Liver (tissue), 9 donors: ENCODE measurements around the gene CPOX. TPM values are rescaled to one million over a fixed set of nuclear protein-coding genes. Genes with fewer than 3 reads are reported as not detected.

Experiments
- DNase-seq: peaks from one replicate; pipeline ENCODE4 v3.0.0-alpha.2; 2017; ENCODE audit warnings: low spot score
- H3K27ac ChIP-seq, 2 donors: one replicate each; pipeline ENCODE4 v1.7.0; 2013; ENCODE audit warnings: inconsistent platforms in 2 of 2, low read length in 2 of 2, control low read depth in 1 of 2, low read depth in 1 of 2, mild to moderate bottlenecking in 1 of 2
- H3K27me3 ChIP-seq, 4 donors: one replicate each; pipeline versions ENCODE4 v1.6.1 to v1.7.0; 2013; ENCODE audit warnings: low read length in 3 of 4, inconsistent platforms in 1 of 4, mild to moderate bottlenecking in 1 of 4, moderate library complexity in 1 of 4; ENCODE audit not compliant: control insufficient read depth in 4 of 4, insufficient read depth in 4 of 4
- H3K36me3 ChIP-seq, 4 donors: one replicate each; pipeline versions ENCODE4 v1.6.1 to v1.7.0; 2013; ENCODE audit warnings: low read length in 3 of 4, mild to moderate bottlenecking in 3 of 4, low read depth in 1 of 4, moderate library complexity in 1 of 4; ENCODE audit not compliant: control insufficient read depth in 4 of 4, insufficient read depth in 3 of 4
- H3K4me1 ChIP-seq, 4 donors: one replicate each; pipeline versions ENCODE4 v1.6.1 to v1.7.0; 2013; ENCODE audit warnings: low read length in 3 of 4, mild to moderate bottlenecking in 3 of 4, moderate library complexity in 1 of 4; ENCODE audit not compliant: control insufficient read depth in 4 of 4, insufficient read depth in 4 of 4
- H3K4me3 ChIP-seq, 3 donors: one replicate each; pipeline versions ENCODE4 v1.6.1 to v1.7.0; 2013; ENCODE audit warnings: low read length in 3 of 3, control low read depth in 1 of 3, low read depth in 1 of 3, mild to moderate bottlenecking in 1 of 3
- H3K9ac ChIP-seq, 2 donors: one replicate each; pipeline ENCODE4 v1.7.0; 2013; ENCODE audit warnings: low read length in 2 of 2, mild to moderate bottlenecking in 2 of 2, moderate library complexity in 2 of 2, control low read depth in 1 of 2, low read depth in 1 of 2
- H3K9me3 ChIP-seq, 4 donors: one replicate each; pipeline versions ENCODE4 v1.6.1 to v1.7.0; 2013; ENCODE audit warnings: low read length in 3 of 4; ENCODE audit not compliant: control insufficient read depth in 4 of 4
- ATF3 ChIP-seq: IDR thresholded peaks from 2 replicates; pipeline ENCODE4 v1.6.1; 2016; ENCODE audit warnings: antibody characterized with exemption
- CTCF ChIP-seq: fragments of 150-350 bp; IDR thresholded peaks from 2 replicates; pipeline ENCODE4 v1.5.1; 2017; ENCODE audit warnings: improper control_type of control experiment, low read depth, low read length; ENCODE audit not compliant: missing input control
- EGR1 ChIP-seq, 2 donors: IDR thresholded peaks; 2 replicates each; pipeline ENCODE4 v1.6.1; 2016 to 2018; ENCODE audit warnings: antibody characterized with exemption in 2 of 2, low read depth in 2 of 2
- FOXA1 ChIP-seq: IDR thresholded peaks from 2 replicates; pipeline ENCODE4 v1.6.1; 2016; ENCODE audit warnings: antibody characterized with exemption
- FOXA2 ChIP-seq: IDR thresholded peaks from 2 replicates; pipeline ENCODE4 v1.6.1; 2016; ENCODE audit warnings: antibody characterized with exemption
- GABPA ChIP-seq, 2 donors: IDR thresholded peaks in 1 of 2; conservative IDR thresholded peaks in 1 of 2; 2 replicates each; pipeline ENCODE4 v1.6.1; 2016; ENCODE audit warnings: antibody characterized with exemption in 2 of 2, mild to moderate bottlenecking in 1 of 2, moderate library complexity in 1 of 2
- HNF4A ChIP-seq, 2 donors: conservative IDR thresholded peaks; 2 replicates each; pipeline ENCODE4 v1.6.1; 2016; ENCODE audit warnings: antibody characterized with exemption in 2 of 2, mild to moderate bottlenecking in 2 of 2
- HNF4G ChIP-seq: IDR thresholded peaks from 2 replicates; pipeline ENCODE4 v1.6.1; 2016; ENCODE audit warnings: antibody characterized with exemption
- JUND ChIP-seq, 2 donors: IDR thresholded peaks; 2 replicates each; pipeline ENCODE4 v1.6.1; 2016; ENCODE audit warnings: antibody characterized with exemption in 2 of 2
- MAX ChIP-seq: IDR thresholded peaks from 2 replicates; pipeline ENCODE4 v1.6.1; 2016; ENCODE audit warnings: antibody characterized with exemption
- NR2F2 ChIP-seq: IDR thresholded peaks from 2 replicates; pipeline ENCODE4 v1.6.1; 2016; ENCODE audit warnings: antibody characterized with exemption
- RAD21 ChIP-seq, 2 donors: IDR thresholded peaks; 2 replicates each; pipeline ENCODE4 v1.6.1; 2016; ENCODE audit warnings: antibody characterized with exemption in 2 of 2, mild to moderate bottlenecking in 2 of 2
- REST ChIP-seq: IDR thresholded peaks from 2 replicates; pipeline ENCODE4 v1.6.1; 2016; ENCODE audit warnings: antibody characterized with exemption, mild to moderate bottlenecking
- RXRA ChIP-seq, 2 donors: IDR thresholded peaks; 2 replicates each; pipeline ENCODE4 v1.6.1; 2017 to 2018; ENCODE audit warnings: antibody characterized with exemption in 2 of 2, mild to moderate bottlenecking in 1 of 2
- SP1 ChIP-seq: IDR thresholded peaks from 2 replicates; pipeline ENCODE4 v1.6.1; 2018; ENCODE audit warnings: antibody characterized with exemption, mild to moderate bottlenecking
- TAF1 ChIP-seq: conservative IDR thresholded peaks from 2 replicates; pipeline ENCODE4 v1.6.1; 2016; ENCODE audit warnings: antibody characterized with exemption, mild to moderate bottlenecking
- YY1 ChIP-seq: IDR thresholded peaks from 2 replicates; pipeline ENCODE4 v1.6.1; 2016; ENCODE audit warnings: antibody characterized with exemption, mild to moderate bottlenecking
- ZBTB33 ChIP-seq: IDR thresholded peaks from 2 replicates; pipeline ENCODE4 v1.6.1; 2016; ENCODE audit warnings: antibody characterized with exemption
- WGBS: extraction: QIAGEN DNeasy Blood & Tissue Kit; methylation state at CpG from one replicate; pipeline ENCODE4 v1.1.7; 2013; 5-methylcytosine and 5-hydroxymethylcytosine counted together
- polyA plus RNA-seq, 2 donors: library from polyadenylated mRNA; stranded (reverse) in 1 of 2; unstranded in 1 of 2; fragments of 200-250 nt in 1 of 2; fragments of >200 nt in 1 of 2; fragmentation: Nextera tagmentation in 1 of 2; extraction: Ambion mirVana in 1 of 2; gene quantifications; one replicate each; pipeline versions ENCODE4 v1.2.1 to v1.2.3, GENCODE V29; 2013 to 2015
- total RNA-seq, 2 donors: library from RNA; depleted of rRNA; stranded (reverse); fragments of >200 nt; gene quantifications; one replicate each; pipeline ENCODE4 v1.2.3, GENCODE V29; 2014
- donor health status: healthy.
- donor health status: healthy.
- donor health status: healthy.
- donor health status: healthy.
- donor health status: healthy.

The CPOX gene
- total and polyA plus RNA-seq, 4 donors, result 8.8 to 280 (median 16.3) TPM

- no peak overlapping the region for H3K27ac ChIP-seq
- no peak for TF ChIP-seq FOXA1
- TF ChIP-seq ZBTB33, result no peak
- TF ChIP-seq EGR1 (IDR thresholded peaks at IDR 0.05; ENCODE audit: low read depth in 2 of 2), result no peak
- no peak for TF ChIP-seq SP1
- no peak for TF ChIP-seq CTCF
- TF ChIP-seq HNF4G, result no peak
- no peak for TF ChIP-seq GABPA (IDR thresholded peaks at IDR 0.05 in 1 of 2, conservative IDR thresholded peaks at IDR 0.05 in 1 of 2)
- TF ChIP-seq JUND (IDR thresholded peaks at IDR 0.05), result no peak
- no peak for TF ChIP-seq NR2F2
- no peaks in the 10 kb centered on the region for H3K36me3 ChIP-seq
Measured at GRCh38 chr3:98553753-98554152, 39.7 kb downstream of the CPOX start.

GRCh38 chr3:98553021-98553563 lies 40.3 kb downstream of the CPOX start:
- H3K4me1 ChIP-seq, result no peaks in the 10 kb centered on the region
- no peak overlapping the region for H3K9ac ChIP-seq
- 75% methylated on average over 6 of the region's 6 CpGs for WGBS
- H3K27me3 ChIP-seq, result no peaks in the 10 kb centered on the region
- no peak for TF ChIP-seq REST
- TF ChIP-seq GABPA (IDR thresholded peaks at IDR 0.05 in 1 of 2, conservative IDR thresholded peaks at IDR 0.05 in 1 of 2), result no peak
- TF ChIP-seq HNF4A (conservative IDR thresholded peaks at IDR 0.05), result no peak
- TF ChIP-seq ATF3, result no peak
- TF ChIP-seq JUND (IDR thresholded peaks at IDR 0.05), result no peak
- no peak for TF ChIP-seq CTCF
- no peak for TF ChIP-seq RAD21 (IDR thresholded peaks at IDR 0.05)
- no peak for TF ChIP-seq TAF1
- TF ChIP-seq EGR1 (IDR thresholded peaks at IDR 0.05; ENCODE audit: low read depth in 2 of 2), result no peak
- TF ChIP-seq HNF4G, result no peak
- no peak for TF ChIP-seq NR2F2
- TF ChIP-seq YY1, result no peak
- no peak for TF ChIP-seq FOXA2
- no peak for TF ChIP-seq SP1
- no peak for TF ChIP-seq RXRA (IDR thresholded peaks at IDR 0.05)
- no peak for TF ChIP-seq ZBTB33
- no peak for TF ChIP-seq FOXA1
- TF ChIP-seq MAX, result no peak
- no peak for DNase-seq
- H3K27ac ChIP-seq, result no peak overlapping the region
- H3K36me3 ChIP-seq, result no peaks in the 10 kb centered on the region
- no peak overlapping the region for H3K4me3 ChIP-seq
- H3K9me3 ChIP-seq, result no peaks in the 10 kb centered on the region

More at GRCh38 chr3:98553753-98554152, 39.7 kb downstream of the CPOX start:
- Histone ChIP-seq H3K9ac (no peak overlapping the region), H3K4me3 (no peak overlapping the region), H3K4me1 (no peaks in the 10 kb centered on the region), H3K9me3 (no peaks in the 10 kb centered on the region), H3K27me3 (no peaks in the 10 kb centered on the region)
- no peak for DNase-seq
- 86% methylated on average over 2 of the region's 2 CpGs for WGBS
